AML-193 (cell line): Measurements from ENCODE around the gene CNTNAP3.
"Not testable (repeated sequence)": the region's sequence is repeated elsewhere in the genome, so short reads cannot be mapped to it uniquely, and the experiment has no call there.

Experiments used
- DNase-seq, 2 experiments: peaks; one replicate each; lab custom pipeline; 2025; lab: John Stamatoyannopoulos, UW

Gene CNTNAP3

GRCh38 chr9:39287980-39288379 is at the start of gene CNTNAP3:
Gene CNTNAP3, minus strand, starts transcription at chr9:39288167. Its CDS starts 103 bp downstream, at chr9:39288064.
- DNase-seq = not testable (repeated sequence)

- DNase-seq = not testable (repeated sequence)
Measured at GRCh38 chr9:39279995-39280394, 8.0 kb downstream of the CNTNAP3 start.

GRCh38 chr9:39242513-39242912 is 45.5 kb downstream of the CNTNAP3 start:
- not testable (repeated sequence) for DNase-seq

GRCh38 chr9:39232130-39232991 is 55.6 kb downstream of the CNTNAP3 start:
- DNase-seq = not testable (repeated sequence)

- not testable (repeated sequence) for DNase-seq
Measured at GRCh38 chr9:39215976-39216375, 72.0 kb downstream of the CNTNAP3 start.

GRCh38 chr9:39209773-39210172 is 78.2 kb downstream of the CNTNAP3 start:
- not testable (repeated sequence) for DNase-seq

- not testable (repeated sequence) for DNase-seq
Measured at GRCh38 chr9:39206643-39207042, 81.3 kb downstream of the CNTNAP3 start.

- DNase-seq = not testable (repeated sequence)
Measured at GRCh38 chr9:39205842-39206241, 82.1 kb downstream of the CNTNAP3 start.

GRCh38 chr9:39200412-39200811 is 87.6 kb downstream of the CNTNAP3 start:
- DNase-seq = not testable (repeated sequence)

- DNase-seq = not testable (repeated sequence)
Measured at GRCh38 chr9:39198000-39198709, 89.8 kb downstream of the CNTNAP3 start.

GRCh38 chr9:39171370-39171769 is 116.6 kb downstream of the CNTNAP3 start:
- DNase-seq = not testable (repeated sequence)

GRCh38 chr9:39157714-39158113 is 130.3 kb downstream of the CNTNAP3 start:
- not testable (repeated sequence) for DNase-seq

- DNase-seq = not testable (repeated sequence)
Measured at GRCh38 chr9:39132826-39133552, 155.0 kb downstream of the CNTNAP3 start.

GRCh38 chr9:39121401-39121800 is 166.6 kb downstream of the CNTNAP3 start:
- not testable (repeated sequence) for DNase-seq

GRCh38 chr9:39111746-39112145 is 176.2 kb downstream of the CNTNAP3 start:
- not testable (repeated sequence) for DNase-seq

GRCh38 chr9:39108145-39108544 is 179.8 kb downstream of the CNTNAP3 start:
- no peak for DNase-seq

- not testable (repeated sequence) for DNase-seq
Measured at GRCh38 chr9:39097208-39097607, 190.8 kb downstream of the CNTNAP3 start.

GRCh38 chr9:39085311-39085710 is 202.7 kb downstream of the CNTNAP3 start:
- DNase-seq = not testable (repeated sequence)

GRCh38 chr9:39082574-39082973 is 205.4 kb downstream of the CNTNAP3 start:
- not testable (repeated sequence) for DNase-seq

- not testable (repeated sequence) for DNase-seq
Measured at GRCh38 chr9:39080081-39080480, 207.9 kb downstream of the CNTNAP3 start.

- not testable (repeated sequence) for DNase-seq
Measured at GRCh38 chr9:39078621-39079256, 209.2 kb downstream of the CNTNAP3 start.
